ENCODE data around the gene FPR1.

FPR1 gene

GRCh38 chr19:51765086-51765485 is 13.4 kb upstream of the FPR1 start:
- no peak for DNase-seq (ENCODE audit: low read depth)
- H3K4me3 ChIP-seq (ENCODE audit: low read length), result no peak overlapping the region
- no peak for TF ChIP-seq CTCF (conservative IDR thresholded peaks at IDR 0.05; ENCODE audit: low read depth, low read length)

- TF ChIP-seq CTCF (conservative IDR thresholded peaks at IDR 0.05; ENCODE audit: low read depth, low read length), result no peak
- no peak overlapping the region for H3K4me3 ChIP-seq (ENCODE audit: low read length)
Observed at GRCh38 chr19:51761696-51762095, 10.0 kb upstream of the FPR1 start.

DNA sequence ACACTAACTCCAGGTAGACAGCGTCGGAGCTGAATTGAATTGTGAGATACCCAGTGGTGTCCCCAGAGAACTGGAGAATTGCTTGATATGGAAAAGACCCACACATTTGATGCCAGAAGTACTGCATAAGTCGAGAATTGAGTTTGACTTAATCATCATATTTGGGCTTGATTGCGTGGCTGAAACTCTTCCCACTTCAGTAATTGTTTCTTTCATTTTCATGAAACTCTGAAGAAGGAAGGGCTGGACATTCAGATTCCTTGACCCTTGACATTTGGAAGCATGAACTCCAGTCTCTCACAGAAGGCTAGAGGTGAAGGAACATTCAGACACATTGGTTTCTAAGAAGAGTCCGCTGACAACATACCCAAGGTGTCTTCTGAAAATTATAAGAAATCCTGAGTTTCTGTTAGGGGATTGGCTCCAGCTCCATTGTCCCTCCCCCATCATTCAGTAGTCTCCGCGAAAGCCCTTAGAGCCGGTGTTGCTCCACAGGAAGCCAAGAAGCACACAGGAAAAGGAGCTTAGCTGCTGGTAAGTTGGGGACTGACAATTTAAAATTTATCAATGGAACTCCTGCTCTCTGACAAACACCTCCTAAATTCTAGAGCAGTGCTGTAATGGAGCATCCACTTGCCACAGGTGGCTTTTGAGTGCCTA is 9.1 kb upstream of the FPR1 start, which contains the start of gene FPR2:
Gene FPR2, plus strand, starts transcription at position 484 of the 660 bp plus-strand sequence. CDS start 7,479 bp downstream, outside the sequence.
- no peak for DNase-seq (ENCODE audit: low read depth)
- TF ChIP-seq CTCF (conservative IDR thresholded peaks at IDR 0.05; ENCODE audit: low read depth, low read length), result no peak
- H3K4me3 ChIP-seq (ENCODE audit: low read length), result no peak within 1 kb of the TSS

More at GRCh38 chr19:51761696-51762095, 10.0 kb upstream of the FPR1 start:
- no peak for DNase-seq (ENCODE audit: low read depth)

DNA sequence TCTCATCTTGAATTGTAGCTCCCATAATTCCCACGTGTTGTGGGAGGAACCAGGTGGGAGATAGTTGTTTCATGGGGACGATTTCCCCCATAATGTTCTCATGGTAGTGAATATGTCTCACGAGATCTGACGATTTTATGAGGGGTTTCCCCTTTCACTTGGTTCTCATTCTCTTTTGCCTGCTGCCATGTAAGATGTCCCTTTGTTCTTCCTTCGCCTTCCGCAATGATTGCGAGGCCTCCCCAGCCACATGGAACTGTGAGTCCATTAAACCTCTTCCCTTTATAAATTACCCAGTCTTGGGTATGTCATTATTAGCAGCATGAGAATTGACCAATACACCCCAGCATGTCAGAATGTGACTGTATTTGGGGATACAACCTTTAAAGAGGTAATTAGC is 3.9 kb upstream of the FPR1 start:
- no peak overlapping the region for H3K4me3 ChIP-seq (ENCODE audit: low read length)
- no peak for TF ChIP-seq CTCF (conservative IDR thresholded peaks at IDR 0.05; ENCODE audit: low read depth, low read length)
- no peak for DNase-seq (ENCODE audit: low read depth)

DNA sequence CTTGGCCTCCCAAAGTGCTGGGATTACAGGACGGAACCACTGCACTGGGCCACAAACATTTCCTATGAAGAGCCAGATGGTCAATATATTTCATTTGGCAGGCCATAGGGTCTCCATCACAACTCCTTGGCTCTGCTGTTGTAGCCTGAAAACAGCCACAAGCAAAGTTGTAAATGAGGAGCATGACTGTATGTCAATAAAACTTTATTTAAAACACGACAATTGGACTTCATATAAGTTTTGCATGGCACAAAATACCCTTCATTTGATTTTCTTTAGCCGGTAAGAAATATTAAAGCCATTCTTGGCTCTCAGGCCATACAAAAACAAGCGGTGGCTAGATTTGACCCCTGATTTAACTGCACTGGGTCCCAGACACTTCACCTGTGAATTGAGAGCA is 3.1 kb upstream of the FPR1 start:
- no peak for DNase-seq (ENCODE audit: low read depth)
- no peak overlapping the region for H3K4me3 ChIP-seq (ENCODE audit: low read length)

GRCh38 chr19:51754109-51754508 is 2.4 kb upstream of the FPR1 start:
- H3K4me3 ChIP-seq (ENCODE audit: low read length), result no peak overlapping the region
- TF ChIP-seq CTCF (conservative IDR thresholded peaks at IDR 0.05; ENCODE audit: low read depth, low read length), result no peak
- DNase-seq (ENCODE audit: low read depth), result no peak

More for the DNA sequence above, 3.1 kb upstream of the FPR1 start:
- no peak for TF ChIP-seq CTCF (conservative IDR thresholded peaks at IDR 0.05; ENCODE audit: low read depth, low read length)

GRCh38 chr19:51750400-51751094 is 1.1 kb downstream of the FPR1 start:
- no peak overlapping the region for H3K4me3 ChIP-seq (ENCODE audit: low read length)
- DNase-seq (ENCODE audit: low read depth), result no peak
- TF ChIP-seq CTCF (conservative IDR thresholded peaks at IDR 0.05; ENCODE audit: low read depth, low read length), result no peak
